GM19455 (cell line): ENCODE results near the gene FAM83G.

Experiments used
- ATAC-seq: cut with Tn5 transposase; IDR thresholded peaks from one replicate; pipeline ENCODE4 v1.9.1; 2021; ENCODE audit not compliant: unreplicated experiment

FAM83G gene

GRCh38 chr17:18991531-18992315, 12.8 kb downstream of the FAM83G start:
- ATAC-seq: no peak

GRCh38 chr17:18990331-18990730, 14.2 kb downstream of the FAM83G start:
- ATAC-seq: no peak

GRCh38 chr17:18988546-18989173, 15.9 kb downstream of the FAM83G start:
- no peak for ATAC-seq

GRCh38 chr17:18987862-18988545, 16.6 kb downstream of the FAM83G start:
- no peak for ATAC-seq

- no peak for ATAC-seq
Measured at GRCh38 chr17:18987230-18987610, 17.3 kb downstream of the FAM83G start.

GRCh38 chr17:18986541-18987229, 17.9 kb downstream of the FAM83G start:
- ATAC-seq: no peak

- ATAC-seq: no peak
Measured at GRCh38 chr17:18985475-18985874, 19.1 kb downstream of the FAM83G start.

GRCh38 chr17:18984273-18985114, 20.1 kb downstream of the FAM83G start:
- no peak for ATAC-seq

GRCh38 chr17:18981642-18982424, 22.7 kb downstream of the FAM83G start:
- ATAC-seq: no peak

GRCh38 chr17:18981335-18981641, 23.3 kb downstream of the FAM83G start:
- ATAC-seq: no peak

GRCh38 chr17:18980682-18981334, 23.8 kb downstream of the FAM83G start:
- no peak for ATAC-seq

- no peak for ATAC-seq
Measured at GRCh38 chr17:18978655-18979054, 25.9 kb downstream of the FAM83G start.

- no peak for ATAC-seq
Measured at GRCh38 chr17:18978050-18978449, 26.5 kb downstream of the FAM83G start.

- ATAC-seq: no peak
Measured at GRCh38 chr17:18977646-18978045, 26.9 kb downstream of the FAM83G start.

- ATAC-seq: no peak
Measured at GRCh38 chr17:18977021-18977420, 27.5 kb downstream of the FAM83G start.

GRCh38 chr17:18976201-18976600, 28.4 kb downstream of the FAM83G start:
- no peak for ATAC-seq

- no peak for ATAC-seq
Measured at GRCh38 chr17:18975597-18975996, 29.0 kb downstream of the FAM83G start.

- no peak for ATAC-seq
Measured at GRCh38 chr17:18974407-18975149, 30.0 kb downstream of the FAM83G start.

- no peak for ATAC-seq
Measured at GRCh38 chr17:18971801-18972200, 32.8 kb downstream of the FAM83G start.
